ENCODE results near the gene ZBTB16.

The ZBTB16 gene

GRCh38 chr11:114289779-114290178 is 230.3 kb downstream of the ZBTB16 start:
- Histone ChIP-seq H3K4me1 (peaks cover 6% of the 10 kb centered on the region), H3K4me3 (no peak overlapping the region), H3K36me3 (replicated peaks) (no peaks in the 10 kb centered on the region), H3K9me3 (no peaks in the 10 kb centered on the region), H3K27me3 (ENCODE audit: low read depth) (no peaks in the 10 kb centered on the region; the same call in 1 of the 2 replicates)
- in situ Hi-C loops (cut with MboI; ENCODE audit: low sequenced_read_pairs) = no loop called here
- DNase-seq (ENCODE audit: low spot score in 2 of 2) = peak in 1 of 2 experiments; percentile 3

- in situ Hi-C loops (cut with MboI; ENCODE audit: low sequenced_read_pairs) = no loop called here
- no peak overlapping the region for H3K4me3 ChIP-seq
- H3K36me3 ChIP-seq (replicated peaks) = no peaks in the 10 kb centered on the region
- DNase-seq (ENCODE audit: low spot score in 2 of 2) = no peak
- H3K27me3 ChIP-seq (ENCODE audit: low read depth) = no peaks in the 10 kb centered on the region; the same call in 1 of the 2 replicates
- H3K9me3 ChIP-seq = no peaks in the 10 kb centered on the region
- H3K4me1 ChIP-seq = peaks cover 6% of the 10 kb centered on the region
Observed at GRCh38 chr11:114290503-114291235, 231.2 kb downstream of the ZBTB16 start.

DNA sequence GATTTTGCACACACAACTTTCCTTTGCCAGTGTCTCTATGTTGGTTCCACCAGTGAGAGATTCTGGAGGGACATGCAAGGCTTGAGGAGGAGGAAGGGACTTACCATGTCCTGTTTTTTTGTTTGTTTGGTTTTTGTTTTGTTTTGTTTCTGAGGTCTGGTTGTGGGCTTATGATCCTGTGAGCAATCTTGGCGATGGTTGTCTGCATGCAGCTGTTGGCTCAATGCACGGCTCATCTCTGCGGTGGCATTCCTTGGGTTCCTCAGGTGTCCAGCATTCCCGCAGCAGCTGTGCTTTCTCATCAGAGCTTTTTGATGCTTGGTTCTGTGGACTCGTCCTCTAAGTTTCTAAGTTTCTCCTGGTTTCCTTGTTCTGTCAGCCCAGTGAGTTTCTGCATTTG is 231.9 kb downstream of the ZBTB16 start:
- Histone ChIP-seq H3K27me3 (ENCODE audit: low read depth) (no peaks in the 10 kb centered on the region; the same call in 1 of the 2 replicates), H3K9me3 (no peaks in the 10 kb centered on the region), H3K4me3 (no peak overlapping the region), H3K36me3 (replicated peaks) (no peaks in the 10 kb centered on the region), H3K4me1 (peaks cover 6% of the 10 kb centered on the region)
- DNase-seq (ENCODE audit: low spot score in 2 of 2) = no peak
- in situ Hi-C loops (cut with MboI; ENCODE audit: low sequenced_read_pairs) = no loop called here

GRCh38 chr11:114291842-114292680 is 232.6 kb downstream of the ZBTB16 start:
- H3K4me1 ChIP-seq = peaks cover 6% of the 10 kb centered on the region
- in situ Hi-C loops (cut with MboI; ENCODE audit: low sequenced_read_pairs) = no loop called here

GRCh38 chr11:114293201-114293711 is 233.7 kb downstream of the ZBTB16 start:
- Histone ChIP-seq H3K36me3 (replicated peaks) (no peaks in the 10 kb centered on the region), H3K27me3 (ENCODE audit: low read depth) (no peaks in the 10 kb centered on the region; the same call in 1 of the 2 replicates), H3K4me1 (peaks cover 6% of the 10 kb centered on the region), H3K4me3 (no peak overlapping the region), H3K9me3 (no peaks in the 10 kb centered on the region)
- in situ Hi-C loops (cut with MboI; ENCODE audit: low sequenced_read_pairs) = no loop called here
- DNase-seq (ENCODE audit: low spot score in 2 of 2) = no peak

More at GRCh38 chr11:114291842-114292680, 232.6 kb downstream of the ZBTB16 start:
- H3K4me3 ChIP-seq = no peak overlapping the region
- no peaks in the 10 kb centered on the region for H3K9me3 ChIP-seq
- H3K27me3 ChIP-seq (ENCODE audit: low read depth) = no peaks in the 10 kb centered on the region; the same call in 1 of the 2 replicates
- no peaks in the 10 kb centered on the region for H3K36me3 ChIP-seq (replicated peaks)
- no peak for DNase-seq (ENCODE audit: low spot score in 2 of 2)

DNA sequence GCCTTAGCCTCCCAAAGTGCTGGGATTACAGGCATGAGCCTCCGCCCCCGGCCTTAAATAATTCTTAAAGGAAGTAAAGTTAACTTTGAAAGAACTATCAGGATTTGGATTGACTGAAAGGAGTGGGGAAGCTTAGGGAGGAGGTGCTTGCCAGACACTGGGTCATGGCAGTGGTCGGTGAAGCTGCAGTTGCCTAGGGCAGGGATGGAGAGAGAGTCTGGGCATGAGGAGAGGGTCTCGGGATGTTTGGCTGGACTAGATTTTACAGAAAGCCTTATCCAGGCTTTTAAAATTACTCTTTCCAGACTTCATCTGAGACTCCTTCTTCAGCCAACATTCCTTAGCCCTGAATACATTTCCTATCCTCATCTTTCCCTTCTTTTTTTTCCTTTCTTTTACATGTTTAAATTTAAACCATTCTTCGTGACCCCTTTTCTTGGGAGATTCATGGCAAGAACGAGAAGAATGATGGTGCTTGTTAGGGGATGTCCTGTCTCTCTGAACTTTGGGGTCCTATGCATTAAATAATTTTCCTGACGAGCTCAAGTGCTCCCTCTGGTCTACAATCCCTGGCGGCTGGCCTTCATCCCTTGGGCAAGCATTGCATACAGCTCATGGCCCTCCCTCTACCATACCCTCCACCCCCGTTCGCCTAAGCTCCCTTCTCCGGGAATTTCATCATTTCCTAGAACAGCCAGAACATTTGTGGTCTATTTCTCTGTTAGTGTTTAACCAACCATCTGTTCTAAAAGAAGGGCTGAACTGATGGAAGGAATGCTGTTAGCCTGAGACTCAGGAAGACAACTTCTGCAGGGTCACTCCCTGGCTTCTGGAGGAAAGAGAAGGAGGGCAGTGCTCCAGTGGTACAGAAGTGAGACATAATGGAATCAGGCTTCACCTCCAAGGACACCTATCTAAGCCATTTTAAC is 236.4 kb downstream of the ZBTB16 start, which contains the start of gene NNMT:
Gene NNMT, plus strand, starts transcription at position 724 of the 929 bp plus-strand sequence. Its CDS starts 158 bp downstream, at position 882.
- H3K36me3 ChIP-seq (replicated peaks) = no peaks in the 10 kb centered on the region
- no peaks in the 10 kb centered on the region for H3K27me3 ChIP-seq (ENCODE audit: low read depth)
- H3K4me3 ChIP-seq = no peak within 1 kb of the TSS
- H3K9me3 ChIP-seq = no peaks in the 10 kb centered on the region
- no peak for DNase-seq (ENCODE audit: low spot score in 2 of 2)
- in situ Hi-C loops (cut with MboI; ENCODE audit: low sequenced_read_pairs) = no loop called here
- H3K4me1 ChIP-seq = no peaks in the 10 kb centered on the region

- Histone ChIP-seq H3K36me3 (replicated peaks) (no peaks in the 10 kb centered on the region), H3K4me3 (no peak overlapping the region)
- in situ Hi-C loops (cut with MboI; ENCODE audit: low sequenced_read_pairs) = no loop called here
Observed at GRCh38 chr11:114296605-114297372, 237.3 kb downstream of the ZBTB16 start.

DNA sequence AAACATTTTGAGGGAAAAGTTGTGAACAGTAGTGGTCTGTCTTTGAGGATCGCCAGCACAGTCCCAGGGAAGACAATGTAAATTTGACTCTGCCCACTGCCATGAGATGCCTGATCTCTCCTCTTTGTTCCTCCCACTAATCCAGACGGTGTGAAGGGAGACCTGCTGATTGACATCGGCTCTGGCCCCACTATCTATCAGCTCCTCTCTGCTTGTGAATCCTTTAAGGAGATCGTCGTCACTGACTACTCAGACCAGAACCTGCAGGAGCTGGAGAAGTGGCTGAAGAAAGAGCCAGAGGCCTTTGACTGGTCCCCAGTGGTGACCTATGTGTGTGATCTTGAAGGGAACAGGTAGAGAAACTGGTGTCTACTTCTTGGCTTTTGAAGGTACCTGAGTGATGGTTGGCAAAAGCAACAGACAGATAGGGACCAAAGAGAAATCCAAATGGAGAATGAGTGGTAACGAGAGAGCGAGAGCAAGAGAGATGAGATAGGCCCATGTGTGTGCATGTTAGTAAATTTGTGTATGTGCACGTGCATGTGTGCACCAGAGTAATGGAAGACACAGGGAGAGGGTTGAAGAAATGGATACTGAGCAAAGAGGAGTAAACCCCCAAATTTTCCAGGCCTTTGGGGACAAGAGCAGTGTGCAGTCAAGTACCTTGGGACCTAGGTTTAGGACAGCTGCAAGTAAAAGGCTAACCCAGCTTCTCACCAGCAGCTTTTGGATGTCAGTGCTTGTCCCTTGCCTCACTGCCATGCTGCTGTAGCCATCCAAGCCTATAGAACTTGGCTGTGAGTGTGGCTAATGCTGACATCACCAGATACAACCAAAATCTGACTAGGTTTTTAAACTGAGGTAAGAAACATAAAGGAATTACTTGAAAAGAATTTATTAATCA is 238.5 kb downstream of the ZBTB16 start:
- no peaks in the 10 kb centered on the region for H3K36me3 ChIP-seq (replicated peaks)
- in situ Hi-C loops (cut with MboI; ENCODE audit: low sequenced_read_pairs) = no loop called here
- H3K27me3 ChIP-seq (ENCODE audit: low read depth) = 0 out of 2 replicates have a peak, but pooled peaks cover 3% of the 10 kb centered on the region
- no peaks in the 10 kb centered on the region for H3K4me1 ChIP-seq
- no peak for DNase-seq (ENCODE audit: low spot score in 2 of 2)
- no peaks in the 10 kb centered on the region for H3K9me3 ChIP-seq
- H3K4me3 ChIP-seq = no peak overlapping the region

More at GRCh38 chr11:114296605-114297372, 237.3 kb downstream of the ZBTB16 start:
- no peak for DNase-seq (ENCODE audit: low spot score in 2 of 2)
- H3K4me1 ChIP-seq = no peaks in the 10 kb centered on the region
- H3K27me3 ChIP-seq (ENCODE audit: low read depth) = no peaks in the 10 kb centered on the region
- no peaks in the 10 kb centered on the region for H3K9me3 ChIP-seq

GRCh38 chr11:114298710-114299109 is 239.2 kb downstream of the ZBTB16 start:
- H3K9me3 ChIP-seq = no peaks in the 10 kb centered on the region
- no peaks in the 10 kb centered on the region for H3K4me1 ChIP-seq
- H3K4me3 ChIP-seq = no peak overlapping the region
- H3K36me3 ChIP-seq (replicated peaks) = no peaks in the 10 kb centered on the region
- no peak for DNase-seq (ENCODE audit: low spot score in 2 of 2)
- H3K27me3 ChIP-seq (ENCODE audit: low read depth) = 0 out of 2 replicates have a peak, but pooled peaks cover 3% of the 10 kb centered on the region
- in situ Hi-C loops (cut with MboI; ENCODE audit: low sequenced_read_pairs) = no loop called here

All from HAP-1 (cell line).